Upper lobe of left lung (tissue), 6 donors: Measurements from ENCODE around the gene GNPDA2. TPM values are rescaled to one million over a fixed set of nuclear protein-coding genes. Genes with fewer than 3 reads are reported as not detected.
A peak's percentile ranks its signal among the peaks of the same experiment; 100 is the strongest.

Experiments used
- ATAC-seq, 2 donors: fragments of 200-7000 bp; cut with Tn5 transposase; one replicate each; pipeline ENCODE4 v1.9.1; 2022; ENCODE audit warnings: mild to moderate bottlenecking in 2 of 2, moderate library complexity in 2 of 2; ENCODE audit not compliant: low FRiP score in 2 of 2
- DNase-seq, 2 donors: peaks; one replicate each; pipeline ENCODE4 v3.0.0-alpha.2; 2019 to 2020
- H3K27ac ChIP-seq, 4 donors: fragments of 200-600 bp; sonication (generic); one replicate each; pipeline ENCODE4 v1.5.1; 2016 to 2019
- H3K27me3 ChIP-seq, 4 donors: fragments of 200-600 bp; sonication (generic); one replicate each; pipeline ENCODE4 v1.5.1; 2017 to 2019
- H3K36me3 ChIP-seq, 4 donors: fragments of 200-600 bp; sonication (generic); one replicate each; pipeline ENCODE4 v1.5.1; 2016 to 2019
- H3K4me1 ChIP-seq, 4 donors: fragments of 200-600 bp; sonication (generic); one replicate each; pipeline ENCODE4 v1.5.1; 2018 to 2019
- H3K4me3 ChIP-seq, 4 donors: fragments of 200-600 bp; sonication (generic); one replicate each; pipeline ENCODE4 v1.5.1; 2017 to 2019; ENCODE audit warnings: mild to moderate bottlenecking in 2 of 4, moderate library complexity in 1 of 4
- H3K9me3 ChIP-seq, 4 donors: fragments of 200-600 bp; sonication (generic); one replicate each; pipeline ENCODE4 v1.5.1; 2018 to 2019
- CTCF ChIP-seq, 6 experiments: fragments of 450-650 bp in 4 of 6; fragments of 200-600 bp in 2 of 6; sonication (generic) in 2 of 6; IDR thresholded peaks; one replicate each; pipeline ENCODE4 v1.5.1; 2016 to 2019; ENCODE audit warnings: antibody characterized with exemption in 6 of 6
- EP300 ChIP-seq, 4 donors: sonication (generic); formaldehyde crosslinking; IDR thresholded peaks; one replicate each; pipeline ENCODE4 v1.5.1; 2017; ENCODE audit warnings: antibody characterized with exemption in 4 of 4, control low read depth in 2 of 4
- POLR2A ChIP-seq, 4 donors: fragments of 450-650 bp; IDR thresholded peaks; one replicate each; pipeline ENCODE4 v1.5.1; 2016 to 2017; ENCODE audit warnings: antibody characterized with exemption in 4 of 4, mild to moderate bottlenecking in 2 of 4
- POLR2AphosphoS5 ChIP-seq, 2 donors: sonication (generic); formaldehyde crosslinking; IDR thresholded peaks; one replicate each; pipeline ENCODE4 v1.5.1; 2017; ENCODE audit warnings: antibody characterized with exemption in 2 of 2
- WGBS, 2 donors: methylation state at CpG; one replicate each; pipeline ENCODE4 v1.1.5; 2017 to 2018; 5-methylcytosine and 5-hydroxymethylcytosine counted together
- total RNA-seq, 6 donors: library from RNA; depleted of rRNA in 4 of 6; stranded (reverse); fragments of >200 nt in 4 of 6; gene quantifications; one replicate each; pipeline versions ENCODE4 v1.1.0 to v1.2.1, GENCODE V29; 2016 to 2021
- donor health status: DM: no; HTN: no; CAD: no; lungs with moderate emphysema.
- donor health status: DM: no; HTN: yes; CAD: no; lungs with severe emphysema.

The GNPDA2 gene
- total RNA-seq, 6 donors from 2014 or later: 5.2 to 15.2 (median 9.7) TPM

DNA sequence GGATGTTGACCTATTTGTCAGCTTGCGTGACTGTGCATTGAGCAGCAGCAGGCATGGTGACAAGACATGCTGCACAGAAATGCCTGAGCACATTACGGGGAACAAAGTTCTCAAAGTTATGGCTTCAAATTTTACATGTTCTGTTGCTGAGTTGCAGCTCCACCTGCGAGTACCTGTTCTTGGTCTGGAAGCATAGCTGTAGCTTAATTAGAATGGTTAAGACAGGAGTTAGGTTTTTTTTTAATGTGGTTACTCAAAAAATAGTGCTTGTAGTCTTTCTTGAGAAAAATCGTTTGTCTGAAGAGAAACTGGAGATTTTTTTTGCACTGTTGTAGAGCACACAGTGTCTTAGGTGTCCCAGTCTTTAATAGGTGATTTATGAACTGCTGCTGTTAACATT is 38.8 kb upstream of the GNPDA2 start:
- Histone ChIP-seq H3K27ac (no peak overlapping the region), H3K27me3 (no peaks in the 10 kb centered on the region), H3K4me3 (no peak overlapping the region), H3K36me3 (no peaks in the 10 kb centered on the region), H3K9me3 (no peaks in the 10 kb centered on the region), H3K4me1 (no peaks in the 10 kb centered on the region)
- TF ChIP-seq POLR2A (IDR thresholded peaks at IDR 0.05): no peak
- no peak for TF ChIP-seq EP300 (IDR thresholded peaks at IDR 0.05)
- no peak for TF ChIP-seq POLR2AphosphoS5 (IDR thresholded peaks at IDR 0.05)
- TF ChIP-seq CTCF (IDR thresholded peaks at IDR 0.05): no peak
- DNase-seq: no peak
- no peak for ATAC-seq
- 56 to 77% methylated on average over 4 of the region's 4 CpGs for WGBS, 2 donors

- WGBS, 2 donors: 16 to 18% methylated on average over 2 of the region's 2 CpGs
- ATAC-seq: no peak
- Histone ChIP-seq H3K4me1 (no peaks in the 10 kb centered on the region), H3K9me3 (no peaks in the 10 kb centered on the region), H3K27me3 (no peaks in the 10 kb centered on the region), H3K36me3 (no peaks in the 10 kb centered on the region), H3K27ac (no peak overlapping the region), H3K4me3 (no peak overlapping the region)
- DNase-seq: no peak
- TF ChIP-seq POLR2A (IDR thresholded peaks at IDR 0.05) (no peak), EP300 (IDR thresholded peaks at IDR 0.05) (no peak), CTCF (IDR thresholded peaks at IDR 0.05) (no peak), POLR2AphosphoS5 (IDR thresholded peaks at IDR 0.05) (no peak)
Measured at GRCh38 chr4:44761306-44761705, 35.0 kb upstream of the GNPDA2 start.

DNA sequence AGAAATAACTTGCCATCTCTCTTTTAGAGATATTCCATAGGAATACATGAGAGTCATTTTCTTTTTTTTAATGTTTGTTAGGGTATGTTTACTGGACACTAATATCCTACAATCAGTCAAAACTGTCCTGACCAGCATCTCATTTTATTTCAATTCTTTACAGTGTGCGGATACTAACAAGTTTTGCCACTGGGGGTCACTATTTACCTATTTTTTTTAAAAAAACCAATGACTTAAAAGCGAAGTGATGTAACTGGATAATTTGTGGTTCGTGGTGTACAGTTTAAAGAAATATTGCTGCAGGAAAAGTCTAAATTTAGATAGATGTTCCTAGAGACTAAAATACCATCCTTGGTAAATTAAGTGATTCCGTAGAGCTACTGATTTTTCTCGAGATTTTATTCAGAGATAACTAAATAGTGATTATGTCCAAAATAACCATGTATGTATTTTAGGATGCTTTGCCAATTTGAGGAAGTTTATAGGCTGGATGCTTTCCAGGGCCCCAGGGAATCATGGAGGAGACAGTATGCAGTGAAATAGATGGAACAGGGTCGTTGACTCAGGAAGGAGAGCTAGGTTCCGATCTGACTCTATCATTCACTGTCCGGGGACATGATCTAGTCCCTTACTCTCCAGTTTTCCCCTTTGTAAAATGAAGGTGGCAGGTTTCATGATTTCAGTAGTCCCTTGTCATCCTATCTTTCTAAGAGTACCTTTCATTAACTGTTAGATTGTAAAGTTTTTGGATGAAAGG is 34.0 kb upstream of the GNPDA2 start:
- Histone ChIP-seq H3K36me3 (no peaks in the 10 kb centered on the region), H3K4me1 (no peaks in the 10 kb centered on the region), H3K4me3 (no peak overlapping the region), H3K27ac (no peak overlapping the region), H3K9me3 (no peaks in the 10 kb centered on the region), H3K27me3 (no peaks in the 10 kb centered on the region)
- DNase-seq (no peak), ATAC-seq (peak in 1 of 2 donors; percentile 31)
- WGBS, 2 donors: 32 to 39% methylated on average over 8 of the region's 8 CpGs
- TF ChIP-seq POLR2A (IDR thresholded peaks at IDR 0.05) (no peak), CTCF (IDR thresholded peaks at IDR 0.05) (peak in 4 of 6 experiments; percentile 20 to 50 (median 34))

DNA sequence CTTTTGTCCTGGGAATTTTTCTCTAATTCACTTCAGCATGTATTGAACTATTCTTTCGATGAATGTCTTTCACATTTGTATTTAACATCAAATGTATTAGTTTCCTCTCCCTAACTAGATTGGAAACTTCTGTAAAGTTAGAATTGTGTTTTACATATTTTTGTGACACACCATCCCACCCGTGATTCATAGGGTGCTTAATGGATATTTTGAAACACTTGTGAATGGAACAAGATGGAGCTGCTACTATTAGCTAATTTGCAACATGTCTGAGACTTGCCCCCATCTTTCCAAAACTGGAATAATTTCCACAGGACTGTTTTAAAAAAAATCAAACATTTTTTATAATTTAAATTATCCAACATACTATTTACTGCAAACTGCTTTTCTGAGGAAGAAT is 30.2 kb upstream of the GNPDA2 start:
- DNase-seq (no peak), ATAC-seq (no peak)
- TF ChIP-seq EP300 (IDR thresholded peaks at IDR 0.05): no peak
- TF ChIP-seq POLR2AphosphoS5 (IDR thresholded peaks at IDR 0.05): no peak
- TF ChIP-seq CTCF (IDR thresholded peaks at IDR 0.05): no peak
- no peak for TF ChIP-seq POLR2A (IDR thresholded peaks at IDR 0.05)
- Histone ChIP-seq H3K27ac (no peak overlapping the region), H3K36me3 (no peaks in the 10 kb centered on the region), H3K4me1 (no peaks in the 10 kb centered on the region), H3K4me3 (no peak overlapping the region), H3K9me3 (no peaks in the 10 kb centered on the region), H3K27me3 (no peaks in the 10 kb centered on the region)
- WGBS, 2 donors: 75 to 88% methylated on average over 2 of the region's 2 CpGs

- H3K4me3 ChIP-seq: no peak overlapping the region
Measured at GRCh38 chr4:44740201-44740600, 13.8 kb upstream of the GNPDA2 start.

More at GRCh38 chr4:44740201-44740600, 13.8 kb upstream of the GNPDA2 start:
- Histone ChIP-seq H3K4me1 (no peaks in the 10 kb centered on the region), H3K36me3 (no peaks in the 10 kb centered on the region), H3K27ac (no peak overlapping the region), H3K9me3 (no peaks in the 10 kb centered on the region), H3K27me3 (no peaks in the 10 kb centered on the region)
- WGBS, 2 donors: 77 to 83% methylated on average over 2 of the region's 2 CpGs
- DNase-seq (no peak), ATAC-seq (no peak)
- TF ChIP-seq EP300 (IDR thresholded peaks at IDR 0.05): no peak
- no peak for TF ChIP-seq POLR2AphosphoS5 (IDR thresholded peaks at IDR 0.05)
- TF ChIP-seq CTCF (IDR thresholded peaks at IDR 0.05): no peak
- TF ChIP-seq POLR2A (IDR thresholded peaks at IDR 0.05): no peak
